Lower leg skin (tissue), 3 donors: ENCODE results near the gene AGA.

Experiments
- POLR2A ChIP-seq, 2 donors: fragments of 450-650 bp; IDR thresholded peaks; one replicate each; pipeline ENCODE4 v1.6.1; 2016 to 2017; ENCODE audit warnings: antibody characterized with exemption in 2 of 2, mild to moderate bottlenecking in 1 of 2, moderate library complexity in 1 of 2
- TF ChIP-seq, protein P1 (sequence below), 3 donors: fragments of 450-650 bp; IDR thresholded peaks; one replicate each; pipeline ENCODE4 v1.5.1; 2016; ENCODE audit warnings: antibody characterized with exemption in 3 of 3, mild to moderate bottlenecking in 3 of 3, moderate library complexity in 2 of 3

DNA sequence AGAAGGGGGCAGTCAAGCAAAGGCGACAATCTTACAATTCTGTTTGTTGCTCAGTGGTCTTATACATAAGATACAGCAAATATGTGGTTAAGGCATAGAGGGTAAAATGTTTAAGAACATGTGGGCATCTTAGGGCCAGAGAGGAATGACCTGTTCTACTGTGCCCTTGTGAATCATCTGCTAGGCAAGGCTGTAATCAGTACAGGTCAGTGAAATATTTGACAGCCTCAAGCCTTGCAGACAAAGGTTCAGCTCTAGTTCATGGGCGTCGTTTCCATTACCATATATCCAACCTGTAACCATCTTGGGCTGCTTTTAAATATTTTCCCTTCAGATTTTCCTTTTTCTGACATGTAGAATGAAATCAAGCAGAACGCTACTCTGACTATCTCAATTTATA, 37.3 kb downstream of the AGA start:
- TF ChIP-seq, protein P1, sequence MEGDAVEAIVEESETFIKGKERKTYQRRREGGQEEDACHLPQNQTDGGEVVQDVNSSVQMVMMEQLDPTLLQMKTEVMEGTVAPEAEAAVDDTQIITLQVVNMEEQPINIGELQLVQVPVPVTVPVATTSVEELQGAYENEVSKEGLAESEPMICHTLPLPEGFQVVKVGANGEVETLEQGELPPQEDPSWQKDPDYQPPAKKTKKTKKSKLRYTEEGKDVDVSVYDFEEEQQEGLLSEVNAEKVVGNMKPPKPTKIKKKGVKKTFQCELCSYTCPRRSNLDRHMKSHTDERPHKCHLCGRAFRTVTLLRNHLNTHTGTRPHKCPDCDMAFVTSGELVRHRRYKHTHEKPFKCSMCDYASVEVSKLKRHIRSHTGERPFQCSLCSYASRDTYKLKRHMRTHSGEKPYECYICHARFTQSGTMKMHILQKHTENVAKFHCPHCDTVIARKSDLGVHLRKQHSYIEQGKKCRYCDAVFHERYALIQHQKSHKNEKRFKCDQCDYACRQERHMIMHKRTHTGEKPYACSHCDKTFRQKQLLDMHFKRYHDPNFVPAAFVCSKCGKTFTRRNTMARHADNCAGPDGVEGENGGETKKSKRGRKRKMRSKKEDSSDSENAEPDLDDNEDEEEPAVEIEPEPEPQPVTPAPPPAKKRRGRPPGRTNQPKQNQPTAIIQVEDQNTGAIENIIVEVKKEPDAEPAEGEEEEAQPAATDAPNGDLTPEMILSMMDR (IDR thresholded peaks at IDR 0.05) = no peak
- TF ChIP-seq POLR2A (IDR thresholded peaks at IDR 0.05) = no peak
